Measurements from ENCODE around the gene DENND11. TPM values are rescaled to one million over a fixed set of nuclear protein-coding genes. Genes with fewer than 3 reads are reported as not detected.

DENND11 gene, protein sequence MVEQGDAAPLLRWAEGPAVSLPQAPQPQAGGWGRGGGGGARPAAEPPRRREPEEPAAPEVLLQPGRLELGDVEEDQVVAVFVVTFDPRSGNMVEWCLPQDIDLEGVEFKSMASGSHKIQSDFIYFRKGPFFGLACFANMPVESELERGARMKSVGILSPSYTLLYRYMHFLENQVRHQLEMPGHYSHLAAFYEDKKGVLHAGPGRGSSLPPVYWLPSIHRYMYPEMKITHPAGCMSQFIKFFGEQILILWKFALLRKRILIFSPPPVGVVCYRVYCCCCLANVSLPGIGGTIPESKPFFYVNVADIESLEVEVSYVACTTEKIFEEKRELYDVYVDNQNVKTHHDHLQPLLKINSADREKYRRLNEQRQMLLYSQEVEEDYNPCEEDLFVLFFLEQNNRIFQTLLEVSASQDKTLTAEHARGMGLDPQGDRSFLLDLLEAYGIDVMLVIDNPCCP
- 26.6 TPM for total RNA-seq

DNA sequence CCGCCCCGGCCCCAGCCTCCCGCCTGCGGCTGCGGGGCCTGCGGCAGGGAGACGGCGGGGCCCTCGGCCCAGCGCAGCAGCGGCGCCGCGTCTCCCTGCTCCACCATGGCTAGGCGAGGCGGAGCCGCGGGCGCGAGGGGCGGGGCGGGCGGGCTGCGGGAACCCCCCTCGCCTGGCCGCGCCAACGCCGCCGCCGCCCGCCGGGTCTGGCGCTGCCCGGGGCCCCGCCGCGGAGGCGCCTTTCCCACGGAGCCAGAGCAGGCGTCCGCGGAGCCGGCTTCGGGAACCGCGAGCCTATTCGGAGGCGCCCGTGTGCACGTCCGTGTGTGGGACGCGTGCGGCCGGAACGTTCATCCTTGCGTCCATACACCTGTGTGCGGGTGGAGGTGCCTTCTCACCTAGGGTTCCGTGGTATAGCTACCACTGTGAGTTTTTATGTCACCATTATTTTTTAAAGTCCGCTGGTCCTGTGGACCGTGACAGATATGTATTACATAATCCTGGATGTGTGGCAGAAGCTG lies at the start of gene DENND11:
Gene DENND11 (minus strand): TSS at position 120 of the 521 bp plus-strand sequence. CDS start 13 bp downstream, at position 107.
- intact Hi-C loops (cut with DNase I): no loop called here
- ATAC-seq (peak; percentile 65), DNase-seq (ENCODE audit: low spot score) (peak; percentile 65)

DNA sequence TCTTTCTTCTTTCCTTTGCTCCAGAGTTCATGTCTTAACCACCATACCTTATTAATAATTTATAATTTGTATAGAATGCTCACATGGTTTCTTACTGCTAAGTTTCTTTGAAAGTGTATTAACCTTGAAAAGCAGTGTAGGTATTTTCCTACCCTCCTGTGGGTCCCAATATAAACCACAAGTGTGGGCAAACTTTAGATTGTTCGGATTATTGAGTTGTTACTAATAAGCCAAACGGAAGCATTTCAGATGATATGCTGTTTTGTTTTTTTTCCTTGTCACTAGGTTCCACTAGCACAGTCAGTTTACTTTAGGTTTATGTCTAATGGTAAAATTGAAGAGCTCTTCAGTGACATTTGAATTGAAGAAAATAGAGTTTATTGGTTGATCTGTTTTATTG lies 46.4 kb upstream of the DENND11 start:
- intact Hi-C loops (cut with DNase I): no loop called here
- DNase-seq (ENCODE audit: low spot score) (no peak), ATAC-seq (no peak)

DNA sequence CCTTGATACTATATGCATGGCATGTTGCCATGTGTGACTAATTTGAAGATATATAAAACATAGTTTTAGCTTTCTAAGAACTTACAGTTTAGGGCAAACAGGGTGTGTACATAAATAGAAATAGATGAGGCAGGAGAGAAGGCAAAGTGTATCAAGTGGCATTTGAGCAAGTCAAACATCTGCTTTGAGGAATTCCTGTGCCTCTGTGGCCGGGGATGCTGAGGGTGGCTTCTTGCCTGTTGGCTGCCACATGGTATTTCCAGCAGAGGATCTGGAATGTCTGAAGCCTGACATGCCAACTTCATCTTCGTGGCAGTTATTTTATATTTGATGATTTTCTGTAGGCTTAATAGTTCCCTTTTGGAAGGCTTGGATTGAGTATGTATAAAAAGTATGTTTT lies 42.2 kb upstream of the DENND11 start:
- DNase-seq (ENCODE audit: low spot score) (no peak), ATAC-seq (no peak)
- intact Hi-C loops (cut with DNase I): no loop called here

DNA sequence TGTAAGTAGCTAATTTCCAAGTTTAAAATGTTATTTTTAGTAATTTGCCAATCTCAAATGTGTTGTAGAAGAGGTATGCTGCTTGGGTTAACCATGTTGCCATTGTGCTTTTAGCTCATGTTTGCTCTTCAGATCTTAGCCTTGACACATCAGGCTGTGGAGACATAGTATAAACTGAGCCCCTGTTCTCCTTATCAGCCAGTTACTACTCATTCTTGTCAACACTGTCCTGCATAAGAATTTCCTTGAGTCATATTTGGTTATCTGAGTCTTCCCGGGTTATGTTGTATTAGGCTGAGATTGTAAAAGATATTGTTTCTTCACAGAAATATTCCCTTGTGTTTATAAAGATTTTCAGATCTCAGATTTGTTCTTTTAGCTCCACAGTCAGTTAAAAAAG lies 40.3 kb upstream of the DENND11 start:
- DNase-seq (ENCODE audit: low spot score): no peak
- intact Hi-C loops (cut with DNase I): no loop called here
- ATAC-seq: no peak

DNA sequence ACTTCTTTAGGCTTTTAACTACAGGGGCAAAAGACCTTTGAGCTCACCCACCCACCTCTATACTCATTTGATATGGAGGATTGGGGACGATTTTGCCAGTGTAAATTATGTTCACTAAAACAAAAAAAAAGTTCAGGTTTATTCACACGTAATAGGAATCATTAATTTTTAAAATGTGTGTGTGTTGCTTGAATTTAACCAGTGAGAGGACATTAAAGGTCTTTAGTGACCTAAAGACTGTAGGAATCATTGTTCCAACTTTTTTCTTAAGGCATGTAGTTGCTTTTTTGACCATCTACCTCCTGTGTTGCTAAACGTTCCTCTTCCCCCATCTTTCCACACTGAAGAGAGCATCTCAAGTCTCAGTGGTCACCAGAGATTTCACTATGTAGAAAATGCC lies 37.3 kb upstream of the DENND11 start:
- no peak for ATAC-seq
- no peak for DNase-seq (ENCODE audit: low spot score)
- intact Hi-C loops (cut with DNase I): no loop called here

DNA sequence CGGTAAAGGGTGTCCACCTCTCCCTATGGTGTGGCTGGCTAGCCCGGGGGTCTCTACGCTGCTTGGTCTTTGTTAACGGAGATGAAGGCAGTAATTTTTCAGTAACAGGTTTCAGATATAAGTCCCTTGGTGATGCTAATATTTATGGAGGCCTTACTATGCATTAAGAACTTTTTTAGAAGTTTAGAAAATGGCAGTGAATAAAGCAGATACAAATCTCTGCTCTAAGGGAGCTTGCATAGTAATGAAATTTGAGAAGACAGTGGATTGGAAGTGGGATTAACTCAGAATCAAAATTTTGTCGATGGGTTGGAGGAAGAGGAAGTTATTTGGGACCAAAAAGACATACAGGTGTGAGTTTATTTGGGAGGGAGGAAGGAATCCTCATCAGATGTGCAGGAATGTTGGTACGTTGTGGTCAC lies 36.6 kb upstream of the DENND11 start:
- intact Hi-C loops (cut with DNase I): no loop called here
- no peak for DNase-seq (ENCODE audit: low spot score)
- no peak for ATAC-seq

DNA sequence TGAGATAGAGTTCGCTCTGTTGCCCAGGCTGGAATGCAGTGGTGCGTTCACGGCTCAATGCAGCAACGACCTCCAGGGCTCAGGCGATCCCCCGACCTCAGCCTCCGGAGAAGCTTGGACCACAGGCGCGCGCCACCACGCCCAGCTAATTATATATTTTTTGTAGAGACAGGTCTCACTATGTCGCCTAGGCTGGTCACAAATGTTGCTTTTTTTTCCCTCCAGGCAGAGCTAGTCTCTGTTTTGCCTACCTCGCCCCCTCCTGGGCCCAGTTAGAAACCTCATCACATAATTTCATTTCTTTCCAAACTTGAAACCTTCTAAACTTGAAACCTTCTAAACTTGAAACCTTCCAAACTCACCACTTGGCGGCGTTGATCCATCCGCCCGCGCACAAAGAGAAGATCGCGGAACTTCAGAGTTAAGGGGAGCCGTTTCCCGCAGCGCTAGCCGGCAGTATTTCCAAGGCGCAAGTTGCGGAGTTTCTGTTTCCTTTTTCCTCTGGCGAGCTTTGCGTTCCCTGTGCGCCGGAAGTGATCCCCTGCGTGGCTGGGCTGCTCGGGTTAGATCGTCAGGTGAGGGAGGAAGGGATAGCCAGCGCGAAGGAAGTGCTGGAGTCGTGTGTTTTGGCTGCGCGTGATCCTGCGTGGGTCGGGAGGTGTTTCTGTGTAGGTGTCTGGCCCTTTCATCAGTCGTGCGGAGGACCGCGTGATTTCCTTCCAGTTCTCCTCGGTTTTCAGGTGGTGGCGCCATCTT lies 36.0 kb upstream of the DENND11 start, which contains the start of gene SSBP1:
Gene SSBP1 (plus strand): TSS at position 523 of the 756 bp plus-strand sequence. CDS start 809 bp downstream, outside the sequence.
- peak; percentile 97 for ATAC-seq

DNA sequence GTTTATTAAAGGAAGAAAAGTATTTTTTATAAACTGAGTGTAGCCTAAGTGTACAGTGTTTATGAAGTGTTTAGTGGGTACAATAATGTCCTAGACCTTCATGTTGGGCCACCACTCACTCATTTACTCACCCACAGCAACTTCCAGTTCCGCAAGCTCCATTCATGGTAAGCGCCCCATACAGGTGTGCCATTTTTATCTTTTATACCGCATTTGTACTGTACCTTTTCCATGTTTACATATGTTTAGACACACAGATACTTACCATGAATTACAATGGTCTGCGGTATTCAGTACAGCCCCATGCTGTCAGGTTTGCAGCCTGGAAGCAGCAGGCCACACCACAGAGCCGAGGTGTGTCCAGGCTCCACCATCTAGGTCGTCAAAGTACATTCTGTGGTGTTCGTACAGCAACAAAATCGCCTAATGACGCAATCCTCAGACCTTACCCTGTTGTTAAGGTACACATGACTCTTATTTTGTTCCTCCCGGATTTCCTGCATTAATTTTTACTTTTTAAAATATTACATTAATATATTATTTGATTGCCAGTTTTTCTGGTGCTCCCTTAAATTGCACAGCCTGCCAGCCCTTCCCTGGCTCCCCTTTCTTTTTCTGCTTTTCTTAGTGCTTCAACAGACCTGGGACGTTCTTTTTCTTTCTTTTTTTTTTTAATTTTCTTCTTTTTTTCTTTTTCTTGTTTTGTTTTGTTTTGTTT lies 35.3 kb upstream of the DENND11 start:
- DNase-seq (ENCODE audit: low spot score) (no peak), ATAC-seq (peak; percentile 16)
- intact Hi-C loops (cut with DNase I): no loop called here

More for the DNA sequence above, 36.0 kb upstream of the DENND11 start, which contains the start of gene SSBP1:
- DNase-seq (ENCODE audit: low spot score): peak; percentile 91
- intact Hi-C loops (cut with DNase I): no loop called here

DNA sequence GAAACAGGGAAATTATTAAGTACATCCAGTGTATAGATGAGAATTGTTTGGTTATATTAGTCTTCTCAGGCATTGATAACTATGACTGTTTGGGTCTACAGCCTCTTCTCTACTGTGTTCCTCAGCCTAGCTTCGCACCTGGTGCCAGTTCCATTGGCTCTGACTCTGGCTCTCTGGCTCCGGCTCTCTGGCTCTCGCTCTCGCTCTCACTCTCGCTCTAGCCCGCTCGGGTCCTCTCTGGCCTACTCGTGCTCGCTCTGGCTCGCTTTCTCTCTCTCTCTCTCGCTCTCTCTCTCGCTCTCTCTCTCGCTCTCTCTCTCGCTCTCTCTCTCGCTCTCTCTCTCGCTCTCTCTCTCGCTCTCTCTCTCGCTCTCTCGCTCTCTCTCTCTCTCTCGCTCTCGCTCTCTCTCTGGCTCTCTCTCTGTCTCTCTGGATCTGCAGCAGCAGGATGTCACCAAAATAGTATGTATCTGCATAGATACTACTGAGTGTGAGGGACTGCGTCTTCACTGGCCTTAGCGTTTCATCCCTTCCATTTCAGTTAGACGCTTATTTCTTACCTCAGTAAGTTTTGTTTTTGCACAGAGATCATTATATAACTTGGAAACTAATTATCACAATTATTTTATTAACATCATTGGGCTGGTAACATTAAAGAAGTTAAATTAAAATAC lies 29.6 kb upstream of the DENND11 start:
- DNase-seq (ENCODE audit: low spot score): no peak
- intact Hi-C loops (cut with DNase I): no loop called here
- no peak for ATAC-seq

DNA sequence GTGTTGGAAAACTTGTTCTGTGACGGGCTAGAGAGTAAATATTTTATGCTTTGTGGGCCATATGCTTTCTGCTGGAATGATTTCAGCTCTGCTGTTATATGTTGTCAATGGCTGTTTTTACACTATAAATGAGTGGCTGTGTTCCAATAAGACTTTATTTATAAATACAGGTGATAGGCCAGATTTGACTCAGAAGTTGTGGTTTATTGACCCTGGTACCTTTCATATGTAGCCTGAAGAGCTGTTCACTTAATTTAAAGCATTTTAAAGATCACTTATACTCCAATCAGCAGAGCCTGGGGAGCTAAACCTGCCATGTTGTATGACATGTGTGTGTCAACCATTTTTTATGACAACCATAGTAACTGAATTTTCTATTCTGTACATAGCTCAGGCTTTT lies 27.1 kb upstream of the DENND11 start:
- no peak for DNase-seq (ENCODE audit: low spot score)
- ATAC-seq: no peak
- intact Hi-C loops (cut with DNase I): no loop called here

DNA sequence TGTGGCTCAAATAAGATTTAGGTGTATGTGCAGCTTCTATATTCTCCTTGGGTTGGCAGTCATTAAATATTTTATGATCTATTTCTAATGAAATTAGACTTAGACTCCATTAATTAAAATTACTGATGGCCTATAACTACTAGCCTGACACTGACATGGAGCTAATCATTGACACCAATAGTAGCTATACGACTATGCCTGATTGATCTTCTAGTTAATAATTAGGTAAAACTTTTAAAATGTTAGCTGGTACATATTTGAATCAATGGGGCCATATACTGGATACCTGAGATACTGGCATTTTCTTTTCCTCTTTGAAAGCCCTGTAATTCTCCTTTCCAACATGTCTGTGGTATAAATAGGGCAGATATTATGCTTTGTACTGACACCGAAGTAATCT lies 20.6 kb upstream of the DENND11 start:
- no peak for ATAC-seq
- no peak for DNase-seq (ENCODE audit: low spot score)
- intact Hi-C loops (cut with DNase I): no loop called here

DNA sequence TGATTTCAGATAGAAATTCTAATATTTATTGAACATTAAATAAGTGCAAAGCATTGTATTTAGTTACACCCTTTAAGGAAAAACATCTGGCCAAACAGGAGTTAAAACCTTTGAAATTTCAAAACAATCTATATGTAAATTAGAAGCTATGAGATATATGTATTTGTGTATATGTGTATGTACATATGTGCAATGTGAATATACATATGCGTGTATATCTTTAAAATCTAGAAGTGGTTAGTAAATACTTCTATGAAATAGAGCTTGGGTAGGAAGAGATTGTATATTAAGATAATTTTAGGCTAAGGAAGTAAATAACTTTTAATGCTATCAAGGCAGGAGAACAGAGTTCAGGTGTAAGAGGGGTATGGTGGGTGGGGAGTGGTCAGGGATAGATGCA lies 15.5 kb upstream of the DENND11 start:
- DNase-seq (ENCODE audit: low spot score) (no peak), ATAC-seq (no peak)
- intact Hi-C loops (cut with DNase I): no loop called here

DNA sequence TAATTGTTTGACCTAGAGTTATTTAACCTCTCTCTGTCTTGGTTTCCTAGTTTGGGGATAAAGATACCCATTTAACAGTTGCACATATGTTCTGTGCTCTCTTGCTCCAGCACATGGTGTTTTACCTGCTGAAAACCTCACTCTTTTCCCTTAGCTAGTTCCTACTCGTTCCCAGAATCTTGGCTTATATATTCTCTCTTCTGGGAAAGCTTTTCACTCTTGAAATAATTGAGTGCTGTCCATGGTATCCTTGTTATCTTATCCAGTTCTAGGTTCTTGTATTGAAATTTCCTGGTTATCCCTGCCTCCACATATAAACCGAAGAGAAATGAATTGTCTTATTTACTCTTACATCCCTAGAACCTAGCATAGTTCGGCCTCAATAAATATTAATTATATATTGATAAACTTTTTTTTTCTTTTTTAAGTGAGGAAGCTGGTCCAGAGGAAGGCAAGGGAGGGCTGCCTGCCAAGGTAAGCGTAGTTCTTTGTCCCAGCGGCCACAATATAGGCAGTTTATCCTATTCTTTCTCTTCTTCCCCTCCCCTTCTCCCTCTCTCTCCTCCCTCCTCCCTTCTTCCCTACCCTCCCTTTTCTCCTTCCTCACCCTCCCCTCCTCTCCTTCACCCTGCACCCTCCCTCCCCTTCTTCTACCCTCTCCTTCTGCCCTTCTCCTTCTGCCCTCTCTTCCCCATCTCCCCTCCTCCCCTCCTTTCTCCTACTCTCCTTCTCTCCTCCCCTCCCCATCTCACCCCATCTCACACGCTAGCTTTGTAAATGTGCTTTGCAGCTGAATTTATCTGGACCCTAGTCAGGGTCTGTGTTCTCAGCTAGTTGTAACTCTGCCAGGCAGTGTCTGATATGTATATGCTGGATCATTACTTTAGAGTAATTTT lies 14.1 kb upstream of the DENND11 start:
- DNase-seq (ENCODE audit: low spot score): no peak
- intact Hi-C loops (cut with DNase I): no loop called here
- no peak for ATAC-seq

DNA sequence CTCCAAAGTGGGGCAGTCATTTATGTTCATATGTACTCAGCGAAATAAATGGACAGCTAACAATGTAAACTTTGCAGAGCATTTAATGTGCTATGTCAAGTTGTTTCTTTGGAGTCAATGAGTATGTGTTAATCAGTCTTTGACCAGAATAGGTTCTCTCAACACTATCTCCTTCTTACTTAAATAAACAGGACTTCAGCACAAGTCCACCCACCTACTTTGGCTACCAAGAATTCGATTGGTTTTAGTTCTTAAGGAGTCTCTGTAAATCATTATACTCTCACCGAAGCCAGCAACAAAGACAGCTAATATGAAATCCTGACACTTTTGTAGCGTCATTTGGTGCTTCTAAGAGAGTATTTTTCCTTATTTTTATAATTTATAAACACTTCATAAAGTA lies 13.1 kb upstream of the DENND11 start:
- intact Hi-C loops (cut with DNase I): no loop called here
- no peak for ATAC-seq
- DNase-seq (ENCODE audit: low spot score): no peak

DNA sequence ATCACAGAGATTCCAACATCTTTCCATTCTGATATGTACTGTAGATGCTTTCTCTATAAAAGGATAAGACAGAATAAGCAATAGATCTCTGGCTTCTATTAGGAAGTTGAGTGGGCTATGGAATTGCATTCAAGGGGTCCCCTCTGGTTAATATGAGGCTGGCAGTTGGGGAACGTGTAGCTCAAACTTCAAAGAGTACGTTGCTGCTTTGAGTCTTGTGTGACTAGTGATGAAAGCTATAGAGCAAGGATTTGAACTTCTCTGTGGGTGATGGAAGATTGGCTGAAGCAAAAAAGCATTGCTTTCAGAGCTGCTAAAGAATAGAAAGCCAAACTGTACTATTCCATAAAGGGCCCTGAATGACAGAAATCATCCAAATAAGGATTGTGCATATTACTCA lies 12.6 kb upstream of the DENND11 start:
- no peak for ATAC-seq
- intact Hi-C loops (cut with DNase I): no loop called here
- DNase-seq (ENCODE audit: low spot score): no peak

DNA sequence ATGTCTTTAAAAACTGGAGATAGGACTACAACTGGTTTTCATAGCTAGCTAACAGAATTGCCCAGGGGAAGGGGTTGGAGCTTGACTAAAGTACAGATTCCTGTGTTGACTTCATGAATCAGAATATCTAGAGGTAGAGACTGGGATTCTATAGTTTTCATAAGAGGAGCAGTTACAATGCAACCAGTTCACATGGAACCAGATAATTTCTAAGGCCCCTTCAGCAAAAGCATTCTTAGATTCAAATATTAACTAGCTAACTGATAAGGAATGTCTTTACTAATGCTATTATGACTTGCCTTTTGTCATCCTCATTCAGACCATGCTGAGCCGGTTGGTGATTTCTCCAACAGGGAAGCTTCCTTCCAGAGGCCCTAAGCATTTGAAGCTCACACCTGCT lies 11.9 kb upstream of the DENND11 start:
- intact Hi-C loops (cut with DNase I): no loop called here
- ATAC-seq (no peak), DNase-seq (ENCODE audit: low spot score) (no peak)

DNA sequence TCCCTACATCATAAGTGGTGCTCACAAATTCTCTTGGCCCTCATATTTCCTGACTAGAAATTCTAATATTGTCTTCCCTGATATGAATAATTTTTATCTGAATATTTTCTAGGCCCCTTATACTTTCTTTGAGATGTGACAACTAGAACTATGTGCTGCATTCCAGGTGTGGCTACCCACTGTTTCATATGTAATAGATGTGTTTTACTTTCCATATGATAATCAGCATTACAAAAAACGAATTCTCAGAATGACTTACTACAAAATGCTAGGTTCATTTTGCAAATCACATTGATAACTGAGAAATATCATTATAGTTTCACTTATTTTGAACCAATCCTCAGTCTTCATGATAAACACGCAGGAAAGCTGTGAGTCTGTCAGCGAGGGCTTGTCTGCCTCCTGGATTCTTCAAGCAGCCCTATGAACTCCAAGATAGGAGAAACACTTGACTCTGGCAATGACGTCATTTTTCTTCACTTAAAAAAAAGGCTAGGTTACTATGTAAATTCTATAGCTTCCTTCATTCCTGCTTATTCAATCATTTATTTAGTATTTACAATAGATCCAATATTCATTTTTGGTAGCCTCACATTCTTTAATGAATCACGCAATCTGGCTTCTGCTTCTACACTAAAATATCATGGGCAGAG lies 10.8 kb upstream of the DENND11 start:
- intact Hi-C loops (cut with DNase I): no loop called here
- DNase-seq (ENCODE audit: low spot score) (no peak), ATAC-seq (no peak)

Data from sciatic nerve (tissue), 2 donors.